Uterus (tissue), 2 donors: ENCODE measurements around the gene VAV3.

Source experiments
- POLR2A ChIP-seq, 2 donors: fragments of 450-650 bp; IDR thresholded peaks; one replicate each; pipeline ENCODE4 v1.6.1; 2016; ENCODE audit warnings: antibody characterized with exemption in 2 of 2, mild to moderate bottlenecking in 1 of 2, moderate library complexity in 1 of 2
- TF ChIP-seq, protein P1 (sequence below), 4 experiments: fragments of 200-600 bp in 2 of 4; fragments of 450-650 bp in 2 of 4; sonication (generic) in 2 of 4; IDR thresholded peaks; one replicate each; pipeline ENCODE4 v1.5.1; 2016 to 2019; ENCODE audit warnings: antibody characterized with exemption in 4 of 4, mild to moderate bottlenecking in 2 of 4, moderate library complexity in 1 of 4

- TF ChIP-seq, protein P1, sequence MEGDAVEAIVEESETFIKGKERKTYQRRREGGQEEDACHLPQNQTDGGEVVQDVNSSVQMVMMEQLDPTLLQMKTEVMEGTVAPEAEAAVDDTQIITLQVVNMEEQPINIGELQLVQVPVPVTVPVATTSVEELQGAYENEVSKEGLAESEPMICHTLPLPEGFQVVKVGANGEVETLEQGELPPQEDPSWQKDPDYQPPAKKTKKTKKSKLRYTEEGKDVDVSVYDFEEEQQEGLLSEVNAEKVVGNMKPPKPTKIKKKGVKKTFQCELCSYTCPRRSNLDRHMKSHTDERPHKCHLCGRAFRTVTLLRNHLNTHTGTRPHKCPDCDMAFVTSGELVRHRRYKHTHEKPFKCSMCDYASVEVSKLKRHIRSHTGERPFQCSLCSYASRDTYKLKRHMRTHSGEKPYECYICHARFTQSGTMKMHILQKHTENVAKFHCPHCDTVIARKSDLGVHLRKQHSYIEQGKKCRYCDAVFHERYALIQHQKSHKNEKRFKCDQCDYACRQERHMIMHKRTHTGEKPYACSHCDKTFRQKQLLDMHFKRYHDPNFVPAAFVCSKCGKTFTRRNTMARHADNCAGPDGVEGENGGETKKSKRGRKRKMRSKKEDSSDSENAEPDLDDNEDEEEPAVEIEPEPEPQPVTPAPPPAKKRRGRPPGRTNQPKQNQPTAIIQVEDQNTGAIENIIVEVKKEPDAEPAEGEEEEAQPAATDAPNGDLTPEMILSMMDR (IDR thresholded peaks at IDR 0.05) = no peak
- no peak for TF ChIP-seq POLR2A (IDR thresholded peaks at IDR 0.05)
Observed at GRCh38 chr1:107637101-107637500, 327.9 kb downstream of the VAV3 start.
